GM13977 (cell line): ENCODE measurements around the gene MRM1.
A peak's percentile ranks its signal among the peaks of the same experiment; 100 is the strongest.

Experiments used
- DNase-seq: peaks from one replicate; pipeline ENCODE4 v3.0.0; 2012; ENCODE audit warnings: low spot score
- in situ Hi-C: fragments of 300-500 bp; cut with MboI; formaldehyde crosslinking; loops from one replicate; pipeline ENCODE4 v1.12.0; 2022; ENCODE audit warnings: low sequenced_read_pairs, low pct_unique_long_range_greater_than_20kb, mixed read lengths, inconsistent platforms; ENCODE audit not compliant: unreplicated experiment
- TF ChIP-seq, protein P1 (sequence below): IDR thresholded peaks from 2 replicates; pipeline ENCODE4 v1.5.1; 2012; ENCODE audit warnings: mild to moderate bottlenecking, control low read depth; ENCODE audit not compliant: insufficient read depth; ENCODE audit errors: extremely low read depth, missing control alignments

MRM1 gene

GRCh38 chr17:36608794-36609497, 7.6 kb downstream of the MRM1 start:
- DNase-seq = no peak
- in situ Hi-C loops = loop anchor here (25.0 kb wide), 1 partner anchor 778 kb away; the partner anchor contains the start of gene C17orf78
- TF ChIP-seq, protein P1, sequence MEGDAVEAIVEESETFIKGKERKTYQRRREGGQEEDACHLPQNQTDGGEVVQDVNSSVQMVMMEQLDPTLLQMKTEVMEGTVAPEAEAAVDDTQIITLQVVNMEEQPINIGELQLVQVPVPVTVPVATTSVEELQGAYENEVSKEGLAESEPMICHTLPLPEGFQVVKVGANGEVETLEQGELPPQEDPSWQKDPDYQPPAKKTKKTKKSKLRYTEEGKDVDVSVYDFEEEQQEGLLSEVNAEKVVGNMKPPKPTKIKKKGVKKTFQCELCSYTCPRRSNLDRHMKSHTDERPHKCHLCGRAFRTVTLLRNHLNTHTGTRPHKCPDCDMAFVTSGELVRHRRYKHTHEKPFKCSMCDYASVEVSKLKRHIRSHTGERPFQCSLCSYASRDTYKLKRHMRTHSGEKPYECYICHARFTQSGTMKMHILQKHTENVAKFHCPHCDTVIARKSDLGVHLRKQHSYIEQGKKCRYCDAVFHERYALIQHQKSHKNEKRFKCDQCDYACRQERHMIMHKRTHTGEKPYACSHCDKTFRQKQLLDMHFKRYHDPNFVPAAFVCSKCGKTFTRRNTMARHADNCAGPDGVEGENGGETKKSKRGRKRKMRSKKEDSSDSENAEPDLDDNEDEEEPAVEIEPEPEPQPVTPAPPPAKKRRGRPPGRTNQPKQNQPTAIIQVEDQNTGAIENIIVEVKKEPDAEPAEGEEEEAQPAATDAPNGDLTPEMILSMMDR = peak; percentile 51

DNA sequence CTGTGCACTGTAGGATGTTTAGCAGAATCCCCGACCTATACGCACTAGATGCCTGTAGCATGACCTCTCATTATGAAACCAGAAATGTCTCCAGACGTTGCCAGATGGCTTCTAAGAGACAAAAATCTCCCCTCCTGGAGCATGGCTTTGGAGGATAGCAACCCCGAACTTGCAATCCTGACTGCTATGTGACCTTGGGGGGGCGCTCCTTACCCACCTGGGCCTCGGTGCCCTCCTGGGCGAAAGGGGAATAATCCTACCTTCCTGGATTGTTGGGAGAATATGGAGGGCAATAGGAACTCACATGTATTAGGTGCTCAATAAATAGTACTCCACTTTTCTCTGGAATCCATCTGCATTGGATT, 8.1 kb downstream of the MRM1 start:
- TF ChIP-seq, protein P1 = no peak
- in situ Hi-C loops = loop anchor here (25.0 kb wide), 1 partner anchor 778 kb away; the partner anchor contains the start of gene C17orf78
- DNase-seq = no peak

DNA sequence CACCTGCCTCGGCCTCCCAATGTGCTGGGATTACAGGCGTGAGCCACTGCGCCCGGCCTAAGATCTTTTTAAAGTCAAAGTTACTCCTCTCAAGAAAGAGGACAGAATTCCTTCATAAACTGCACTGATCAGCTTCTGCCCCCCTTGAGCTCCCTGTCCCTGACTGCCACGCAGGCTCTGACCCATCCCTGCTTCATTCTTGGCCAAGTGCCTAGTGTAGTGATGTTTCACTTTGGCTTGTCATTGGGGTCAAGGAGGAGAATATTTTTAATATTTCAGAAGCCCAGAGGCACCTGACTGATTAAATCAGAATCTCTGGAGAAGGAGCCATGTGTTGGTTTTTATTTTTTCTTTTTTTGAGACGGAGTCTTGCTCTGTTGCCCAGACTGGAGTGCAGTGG, 9.1 kb downstream of the MRM1 start:
- TF ChIP-seq, protein P1 = no peak
- in situ Hi-C loops = loop anchor here (25.0 kb wide), 1 partner anchor 777 kb away; the partner anchor contains the start of gene C17orf78
- DNase-seq = no peak

DNA sequence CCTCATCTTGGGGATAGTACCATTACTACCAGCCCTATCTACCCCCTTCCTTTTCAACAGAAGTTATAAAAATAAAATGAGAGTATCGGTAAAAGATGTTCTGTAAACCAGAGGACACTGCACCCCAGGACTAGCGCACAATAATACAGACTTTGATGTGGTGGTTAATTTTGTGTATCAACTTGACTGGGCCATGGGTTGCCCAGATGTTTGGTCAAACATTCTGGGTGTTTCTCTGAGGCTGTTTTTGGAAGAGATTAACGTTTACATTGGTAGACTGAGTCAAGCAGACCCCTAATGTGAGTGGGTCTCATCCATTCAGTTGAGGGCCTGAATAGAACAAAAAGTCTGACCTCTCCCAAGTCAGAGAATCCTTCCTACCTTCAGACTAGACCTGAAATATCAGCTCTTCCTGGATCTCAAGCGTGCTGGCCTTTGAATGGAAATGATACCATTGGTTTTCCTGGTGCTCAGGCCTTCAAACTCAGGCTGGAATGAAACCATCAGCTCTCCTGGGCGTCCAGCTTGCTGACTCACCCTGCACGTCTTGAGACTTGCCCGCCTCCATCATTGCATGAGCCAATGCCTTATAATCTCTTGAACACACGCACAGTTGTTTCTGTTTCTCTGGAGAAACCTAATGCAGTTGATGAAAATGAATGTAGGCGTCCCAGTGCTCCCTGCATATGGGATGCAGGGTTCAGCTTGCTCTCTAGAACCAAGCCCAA, 10.1 kb downstream of the MRM1 start:
- no peak for DNase-seq
- TF ChIP-seq, protein P1 = no peak
- in situ Hi-C loops = loop anchor here (25.0 kb wide), 1 partner anchor 776 kb away; the partner anchor contains the start of gene C17orf78

GRCh38 chr17:36612323-36612722, 10.9 kb downstream of the MRM1 start:
- TF ChIP-seq, protein P1 = no peak
- in situ Hi-C loops = loop anchor here (25.0 kb wide), 1 partner anchor 775 kb away; the partner anchor contains the start of gene C17orf78
- DNase-seq = no peak

GRCh38 chr17:36613155-36613554, 11.8 kb downstream of the MRM1 start:
- DNase-seq = no peak
- TF ChIP-seq, protein P1 = no peak
- in situ Hi-C loops = loop anchor here (25.0 kb wide), 1 partner anchor 774 kb away; the partner anchor contains the start of gene C17orf78
